GM10266 (cell line): Measurements from ENCODE around the gene SAXO2.
"Not testable (repeated sequence)": the region's sequence is repeated elsewhere in the genome, so short reads cannot be mapped to it uniquely, and the experiment has no call there.

Experiments
- DNase-seq: peaks from one replicate; pipeline ENCODE4 v3.0.0; 2012; ENCODE audit errors: extremely low spot score
- TF ChIP-seq, protein P1 (sequence below): IDR thresholded peaks from 2 replicates; pipeline ENCODE4 v1.5.1; 2012; ENCODE audit warnings: mild to moderate bottlenecking, low read depth; ENCODE audit not compliant: control insufficient read depth, insufficient read depth; ENCODE audit errors: missing control alignments

The SAXO2 gene

DNA sequence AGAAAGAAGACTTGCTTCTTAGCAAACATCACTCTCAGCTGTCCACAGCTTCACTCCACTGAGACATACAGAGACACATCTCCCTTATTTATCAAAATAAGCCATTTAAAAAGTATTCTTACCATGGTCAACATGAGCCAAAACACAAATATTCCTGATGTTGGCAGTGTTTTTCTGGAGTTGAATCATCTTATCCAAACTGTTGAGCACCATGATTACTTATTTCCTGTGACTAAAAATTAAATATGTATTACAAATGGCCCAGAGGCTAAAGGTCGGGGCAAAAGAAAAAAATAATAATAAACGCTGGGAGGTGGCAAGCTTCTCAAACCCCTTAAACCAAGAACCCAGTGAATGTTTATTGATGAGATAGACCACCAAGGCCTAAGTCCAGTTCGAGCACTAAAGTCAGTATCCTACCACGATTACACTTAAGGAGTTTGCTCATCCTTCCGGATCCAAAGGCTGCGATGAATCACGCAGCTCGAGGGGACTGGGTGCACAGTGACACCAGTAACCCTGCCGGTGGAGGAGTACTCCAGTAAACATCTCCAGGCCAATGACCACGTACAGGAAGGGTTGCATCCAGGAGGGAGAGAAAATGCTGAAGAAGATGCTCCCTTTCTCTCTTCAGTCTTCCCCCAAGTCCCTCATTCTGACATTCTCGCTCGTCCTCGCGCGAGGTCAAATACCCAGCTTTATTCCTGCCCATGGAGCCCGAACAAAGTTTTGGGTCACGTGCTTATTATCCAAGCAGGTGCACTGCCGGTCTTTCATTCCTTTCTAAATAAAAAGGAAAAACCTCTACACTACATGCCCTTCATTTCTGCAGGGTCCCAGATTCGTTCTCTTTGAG, 824 bp upstream of the SAXO2 start:
- DNase-seq = not testable (repeated sequence)

DNA sequence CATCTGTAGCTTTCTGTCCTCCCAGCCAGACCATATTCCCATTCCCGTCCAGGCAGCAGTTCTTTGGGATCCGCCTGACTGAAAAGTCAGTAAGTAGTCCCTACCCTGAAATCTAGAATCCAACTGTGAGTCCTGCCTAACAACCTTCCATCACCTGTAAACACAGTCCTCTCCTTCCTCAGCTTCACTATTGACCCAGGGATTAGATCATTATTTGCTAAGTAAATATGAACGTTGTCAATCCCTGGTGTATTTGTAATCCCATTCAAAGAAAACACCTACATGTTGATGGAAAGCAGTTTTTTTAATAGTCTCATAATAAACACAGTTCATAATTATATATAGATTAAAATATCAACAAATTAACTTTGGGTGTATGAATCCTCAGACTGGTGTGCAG, 732 bp downstream of the SAXO2 start:
- TF ChIP-seq, protein P1, sequence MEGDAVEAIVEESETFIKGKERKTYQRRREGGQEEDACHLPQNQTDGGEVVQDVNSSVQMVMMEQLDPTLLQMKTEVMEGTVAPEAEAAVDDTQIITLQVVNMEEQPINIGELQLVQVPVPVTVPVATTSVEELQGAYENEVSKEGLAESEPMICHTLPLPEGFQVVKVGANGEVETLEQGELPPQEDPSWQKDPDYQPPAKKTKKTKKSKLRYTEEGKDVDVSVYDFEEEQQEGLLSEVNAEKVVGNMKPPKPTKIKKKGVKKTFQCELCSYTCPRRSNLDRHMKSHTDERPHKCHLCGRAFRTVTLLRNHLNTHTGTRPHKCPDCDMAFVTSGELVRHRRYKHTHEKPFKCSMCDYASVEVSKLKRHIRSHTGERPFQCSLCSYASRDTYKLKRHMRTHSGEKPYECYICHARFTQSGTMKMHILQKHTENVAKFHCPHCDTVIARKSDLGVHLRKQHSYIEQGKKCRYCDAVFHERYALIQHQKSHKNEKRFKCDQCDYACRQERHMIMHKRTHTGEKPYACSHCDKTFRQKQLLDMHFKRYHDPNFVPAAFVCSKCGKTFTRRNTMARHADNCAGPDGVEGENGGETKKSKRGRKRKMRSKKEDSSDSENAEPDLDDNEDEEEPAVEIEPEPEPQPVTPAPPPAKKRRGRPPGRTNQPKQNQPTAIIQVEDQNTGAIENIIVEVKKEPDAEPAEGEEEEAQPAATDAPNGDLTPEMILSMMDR = no peak
- no peak for DNase-seq

DNA sequence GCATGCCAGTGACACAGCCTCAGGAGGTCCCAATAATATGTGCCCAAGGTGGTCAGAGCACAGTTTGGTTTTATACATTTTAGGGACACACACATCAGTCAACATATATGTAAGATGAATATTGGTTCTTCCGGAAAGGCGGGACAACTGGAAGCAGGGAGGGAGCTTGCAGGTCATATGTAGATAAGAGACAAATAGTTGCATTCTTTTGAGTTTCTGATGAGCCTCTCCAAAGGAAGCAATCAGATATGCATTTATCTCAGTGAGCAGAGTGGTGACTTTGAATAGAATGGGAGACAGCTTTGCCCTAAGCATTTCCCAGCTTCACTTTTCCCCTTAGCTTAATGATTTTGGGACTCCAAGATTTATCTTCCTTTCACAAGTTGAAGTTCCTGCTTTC, 4.5 kb downstream of the SAXO2 start:
- DNase-seq = not testable (repeated sequence)

DNA sequence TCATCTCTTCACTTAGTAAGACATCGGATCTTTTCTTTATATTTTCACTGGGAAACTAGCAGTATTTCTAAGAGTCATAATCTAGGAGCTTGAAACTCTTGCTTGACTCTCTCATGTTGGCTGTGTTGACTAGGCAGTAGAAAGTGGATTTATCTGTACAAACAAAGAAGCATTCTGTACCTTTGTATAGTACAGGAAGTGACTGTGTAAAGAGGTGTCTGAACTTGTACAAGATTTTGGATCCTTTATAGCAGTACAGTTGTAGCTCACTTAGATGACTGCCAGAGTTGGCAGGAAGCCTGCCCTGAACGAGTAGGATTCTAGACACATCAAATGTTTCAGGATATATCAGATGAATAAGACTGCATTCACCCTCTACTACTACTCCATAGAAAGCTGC, 5.8 kb downstream of the SAXO2 start:
- not testable (repeated sequence) for DNase-seq

DNA sequence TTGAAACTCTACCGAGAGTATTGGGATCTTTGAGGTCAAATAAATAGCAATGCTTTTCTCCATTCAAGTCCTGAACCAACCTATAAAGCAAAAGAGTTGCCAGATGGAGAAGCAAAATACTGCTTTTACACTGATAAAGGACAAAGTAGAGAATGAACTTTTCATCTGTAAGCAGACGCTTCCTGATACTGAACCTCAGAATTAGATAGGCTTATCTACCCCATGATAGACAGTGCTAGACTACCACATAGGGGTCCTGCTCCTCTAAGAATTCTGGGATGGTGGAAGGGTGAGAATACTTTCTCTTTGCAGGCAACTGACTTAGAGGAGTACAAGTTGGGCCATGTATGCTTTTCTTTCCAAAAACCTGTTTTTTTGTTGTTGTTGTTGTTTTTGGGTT, 9.5 kb downstream of the SAXO2 start:
- DNase-seq = no peak
- TF ChIP-seq, protein P1 = no peak

DNA sequence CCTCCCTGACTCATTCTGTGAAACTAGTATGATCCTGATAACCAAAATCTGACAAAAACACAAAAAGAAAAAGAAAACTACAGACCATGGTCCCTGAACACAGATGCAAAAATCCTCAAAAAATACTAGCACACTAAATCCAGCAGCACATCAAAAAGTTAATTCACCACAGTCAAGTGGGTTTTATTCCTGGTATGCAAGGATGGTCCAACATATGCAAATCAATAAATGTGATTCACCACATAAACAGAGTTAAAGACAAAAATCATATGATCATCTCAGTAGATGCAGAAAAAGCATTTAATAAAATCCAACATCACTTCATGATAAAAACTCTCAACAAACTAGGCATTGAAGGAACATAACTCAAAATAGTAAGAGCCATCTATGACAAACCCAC, 12.8 kb downstream of the SAXO2 start:
- DNase-seq = no peak
- TF ChIP-seq, protein P1 = no peak

DNA sequence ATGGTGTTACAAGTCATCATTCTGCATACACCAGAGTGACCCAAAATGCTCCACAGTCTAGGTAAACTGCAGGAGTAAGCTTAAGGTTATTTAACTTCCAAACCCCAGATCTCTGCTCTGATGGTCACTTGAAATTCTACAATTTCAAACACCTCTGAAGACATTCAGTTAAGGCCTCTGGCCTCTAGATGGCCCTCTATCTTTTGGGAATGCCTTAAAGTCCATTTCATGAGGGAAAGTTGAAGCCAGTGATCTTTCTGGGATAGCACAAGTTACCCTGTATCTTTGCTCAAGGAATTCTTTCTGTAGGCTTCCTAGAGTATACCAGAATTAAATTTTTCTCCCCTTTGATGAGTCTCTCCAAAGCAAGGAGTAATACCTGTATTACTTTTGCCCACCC, 18.7 kb downstream of the SAXO2 start:
- DNase-seq = not testable (repeated sequence)

DNA sequence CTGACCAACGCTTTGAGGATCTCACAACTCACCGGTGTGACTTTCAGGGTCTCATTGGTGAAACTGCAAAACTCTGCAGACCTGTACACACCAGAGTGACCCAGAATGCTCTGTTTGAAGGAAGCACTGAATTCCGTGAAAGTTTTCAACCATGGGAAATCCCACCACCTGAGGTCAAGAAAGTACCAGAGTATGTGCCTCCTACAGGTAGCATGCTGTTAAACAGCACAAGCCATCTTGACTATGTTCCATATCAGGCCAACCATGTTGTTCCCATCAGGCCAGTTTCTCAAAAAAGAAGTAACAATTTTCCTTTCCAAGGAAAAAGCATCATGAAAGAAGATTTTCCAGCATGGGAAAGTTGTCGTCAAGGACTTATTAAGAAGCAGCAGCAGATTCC, 19.8 kb downstream of the SAXO2 start:
- not testable (repeated sequence) for DNase-seq

DNA sequence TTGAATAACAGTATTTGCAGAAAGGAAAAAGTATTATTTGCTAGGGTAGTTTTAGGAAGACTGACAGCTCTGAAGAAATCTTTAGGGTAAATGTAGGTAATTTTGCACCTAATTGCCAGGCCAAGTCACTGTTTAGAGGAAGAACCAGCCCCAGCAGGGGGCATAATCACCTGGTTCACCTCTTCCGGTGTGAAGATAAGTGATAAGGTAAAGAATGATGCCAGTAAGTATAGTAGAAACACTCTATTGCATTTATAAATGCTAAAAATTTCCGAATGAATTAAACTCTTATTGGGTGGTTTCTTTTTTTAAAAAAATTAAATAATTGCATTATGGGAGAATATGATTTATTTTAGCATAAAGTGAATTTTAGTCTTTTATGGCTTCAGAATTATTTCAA, 21.8 kb downstream of the SAXO2 start:
- not testable (repeated sequence) for DNase-seq

DNA sequence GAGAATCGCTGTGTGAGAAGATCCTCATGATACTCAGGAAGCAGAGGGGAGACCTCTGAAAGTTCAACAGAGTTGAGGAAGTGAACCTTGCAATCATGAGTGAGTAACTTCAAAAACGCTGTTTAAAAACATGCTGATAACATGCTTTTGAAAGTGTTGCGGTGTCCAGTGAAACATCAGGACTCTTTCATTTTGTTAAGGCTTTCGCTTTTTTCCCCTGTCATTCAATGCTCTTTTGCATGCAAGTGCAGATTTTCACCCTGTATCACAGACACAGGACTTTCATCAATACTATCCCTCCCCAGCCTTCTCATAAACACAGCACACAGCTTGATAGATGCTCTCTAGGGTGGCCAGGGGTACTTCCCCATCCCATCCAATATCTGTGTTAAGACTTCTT, 23.9 kb downstream of the SAXO2 start:
- DNase-seq = not testable (repeated sequence)

DNA sequence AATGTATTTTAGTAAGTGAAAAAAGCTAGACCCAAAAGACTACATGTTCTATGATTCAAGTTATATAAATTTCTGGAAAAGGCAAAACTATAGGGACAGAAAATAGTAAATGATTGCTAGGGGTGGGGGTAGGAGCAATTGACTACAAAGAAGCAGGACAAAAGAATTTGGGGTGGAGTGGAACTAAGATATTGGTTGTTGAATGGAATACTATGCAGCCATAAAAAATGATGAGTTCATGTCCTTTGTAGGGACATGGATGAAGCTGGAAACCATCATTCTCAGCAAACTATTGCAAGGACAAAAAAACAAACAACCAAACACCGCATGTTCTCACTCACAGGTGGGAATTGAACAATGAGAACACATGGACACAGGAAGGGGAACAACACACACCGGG, 25.6 kb downstream of the SAXO2 start:
- not testable (repeated sequence) for DNase-seq

DNA sequence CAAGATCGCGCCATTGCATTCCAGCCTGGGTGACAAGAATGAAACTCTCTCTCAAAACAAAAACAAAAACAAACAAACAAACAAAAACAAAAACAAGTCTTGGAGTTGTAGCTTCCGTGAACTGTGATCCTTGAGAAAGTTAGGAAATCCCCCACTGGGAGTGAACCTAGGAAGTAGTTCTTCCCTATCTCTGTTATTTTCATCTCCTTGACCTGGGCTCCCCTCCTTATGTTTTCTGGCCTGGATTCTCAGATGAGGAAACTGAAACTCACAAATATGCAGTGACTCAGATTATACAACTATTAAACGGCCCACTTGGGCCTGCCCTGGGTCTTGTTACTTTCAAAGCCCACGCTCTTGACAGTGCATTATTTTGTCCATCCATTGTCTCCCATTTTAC, 29.7 kb downstream of the SAXO2 start:
- DNase-seq = no peak
- TF ChIP-seq, protein P1 = no peak
